Chondrocyte (in vitro differentiated cells): Measurements from ENCODE around the gene CADM2. TPM values are rescaled to one million over a fixed set of nuclear protein-coding genes. Genes with fewer than 3 reads are reported as not detected.

Experiments
- DNase-seq: peaks from one replicate; pipeline ENCODE4 v3.0.0; 2021; ENCODE audit warnings: mixed read lengths, low spot score
- H3K27ac Mint-ChIP-seq: one replicate; pipeline ENCODE4 v1.8.0; 2021; ENCODE audit warnings: mild to moderate bottlenecking, moderate library complexity, mixed read lengths; ENCODE audit not compliant: unreplicated experiment
- H3K27me3 Mint-ChIP-seq: 2 replicates; pipeline ENCODE4 v1.8.0; 2021; ENCODE audit warnings: low read depth, mixed read lengths
- H3K36me3 Mint-ChIP-seq: 2 replicates; pipeline ENCODE4 v1.8.0; 2021; ENCODE audit warnings: low read depth, mixed read lengths
- H3K4me1 Mint-ChIP-seq: 2 replicates; pipeline ENCODE4 v1.8.0; 2021; ENCODE audit warnings: low read depth, mild to moderate bottlenecking, mixed read lengths
- H3K4me3 Mint-ChIP-seq: one replicate; pipeline ENCODE4 v1.8.0; 2021; ENCODE audit warnings: mild to moderate bottlenecking, moderate library complexity, mixed read lengths; ENCODE audit not compliant: unreplicated experiment
- H3K9me3 Mint-ChIP-seq: 2 replicates; pipeline ENCODE4 v1.8.0; 2021; ENCODE audit warnings: low read depth, mixed read lengths
- total RNA-seq: library from RNA; stranded (reverse); gene quantifications from 3 replicates; pipeline ENCODE4 v1.2.1, GENCODE V29; 2021
- TF ChIP-seq, protein P1 (sequence below): fragments of 200-600 bp; sonication (generic); IDR thresholded peaks from 2 replicates; pipeline ENCODE4 v1.5.0; 2021; ENCODE audit warnings: antibody characterized with exemption, mild to moderate bottlenecking, moderate library complexity

Gene CADM2
- total RNA-seq, 1 donor from 2014 or later: 1.1 TPM

DNA sequence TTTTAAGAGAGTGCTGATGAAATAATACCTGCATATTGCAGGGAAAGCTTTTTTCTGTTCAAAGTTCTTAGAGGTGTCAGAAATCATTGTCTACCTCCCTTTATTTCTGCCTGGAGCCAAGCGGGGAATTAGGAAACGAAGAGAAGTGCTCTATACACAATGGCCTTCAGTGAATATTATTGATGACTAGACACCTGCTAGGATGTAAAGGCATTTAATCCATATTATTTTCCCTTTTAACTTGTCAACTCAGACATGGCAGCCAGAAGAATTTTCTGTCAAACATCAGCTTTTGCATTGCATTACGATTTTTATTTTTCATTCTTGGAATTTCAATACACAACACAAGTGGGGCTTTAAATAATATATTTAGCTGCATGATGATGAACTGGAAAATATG is 24.7 kb downstream of the CADM2 start:
- no peak for DNase-seq
- no peaks in the 10 kb centered on the region for H3K9me3 Mint-ChIP-seq
- no peaks in the 10 kb centered on the region for H3K4me1 Mint-ChIP-seq
- no peak overlapping the region for H3K27ac Mint-ChIP-seq
- TF ChIP-seq, protein P1, sequence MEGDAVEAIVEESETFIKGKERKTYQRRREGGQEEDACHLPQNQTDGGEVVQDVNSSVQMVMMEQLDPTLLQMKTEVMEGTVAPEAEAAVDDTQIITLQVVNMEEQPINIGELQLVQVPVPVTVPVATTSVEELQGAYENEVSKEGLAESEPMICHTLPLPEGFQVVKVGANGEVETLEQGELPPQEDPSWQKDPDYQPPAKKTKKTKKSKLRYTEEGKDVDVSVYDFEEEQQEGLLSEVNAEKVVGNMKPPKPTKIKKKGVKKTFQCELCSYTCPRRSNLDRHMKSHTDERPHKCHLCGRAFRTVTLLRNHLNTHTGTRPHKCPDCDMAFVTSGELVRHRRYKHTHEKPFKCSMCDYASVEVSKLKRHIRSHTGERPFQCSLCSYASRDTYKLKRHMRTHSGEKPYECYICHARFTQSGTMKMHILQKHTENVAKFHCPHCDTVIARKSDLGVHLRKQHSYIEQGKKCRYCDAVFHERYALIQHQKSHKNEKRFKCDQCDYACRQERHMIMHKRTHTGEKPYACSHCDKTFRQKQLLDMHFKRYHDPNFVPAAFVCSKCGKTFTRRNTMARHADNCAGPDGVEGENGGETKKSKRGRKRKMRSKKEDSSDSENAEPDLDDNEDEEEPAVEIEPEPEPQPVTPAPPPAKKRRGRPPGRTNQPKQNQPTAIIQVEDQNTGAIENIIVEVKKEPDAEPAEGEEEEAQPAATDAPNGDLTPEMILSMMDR: no peak
- H3K4me3 Mint-ChIP-seq: no peak overlapping the region
- H3K27me3 Mint-ChIP-seq: peaks cover 6% of the 10 kb centered on the region
- no peaks in the 10 kb centered on the region for H3K36me3 Mint-ChIP-seq

DNA sequence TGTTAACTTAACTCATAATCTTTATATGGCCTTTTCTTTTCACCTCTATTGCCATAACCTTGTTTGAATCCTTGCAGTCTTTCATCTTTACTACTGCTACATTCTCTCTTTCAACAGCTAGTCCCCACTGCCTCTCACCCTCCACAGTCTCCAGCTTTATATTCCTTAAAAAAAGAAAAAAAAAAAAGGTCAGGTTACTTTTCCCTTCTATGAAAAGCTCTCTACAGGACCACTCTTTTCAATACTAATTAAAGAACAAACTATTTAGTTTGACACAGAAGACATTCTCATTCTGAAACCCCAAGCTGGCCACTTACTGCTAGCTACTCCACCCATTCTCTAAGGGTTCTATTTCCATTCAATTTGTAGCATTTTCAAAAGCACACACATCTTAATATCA is 25.6 kb downstream of the CADM2 start:
- DNase-seq: no peak
- no peak overlapping the region for H3K27ac Mint-ChIP-seq
- no peaks in the 10 kb centered on the region for H3K4me1 Mint-ChIP-seq
- no peaks in the 10 kb centered on the region for H3K9me3 Mint-ChIP-seq
- H3K27me3 Mint-ChIP-seq: peaks cover 6% of the 10 kb centered on the region
- no peaks in the 10 kb centered on the region for H3K36me3 Mint-ChIP-seq
- TF ChIP-seq, protein P1: no peak
- H3K4me3 Mint-ChIP-seq: no peak overlapping the region

DNA sequence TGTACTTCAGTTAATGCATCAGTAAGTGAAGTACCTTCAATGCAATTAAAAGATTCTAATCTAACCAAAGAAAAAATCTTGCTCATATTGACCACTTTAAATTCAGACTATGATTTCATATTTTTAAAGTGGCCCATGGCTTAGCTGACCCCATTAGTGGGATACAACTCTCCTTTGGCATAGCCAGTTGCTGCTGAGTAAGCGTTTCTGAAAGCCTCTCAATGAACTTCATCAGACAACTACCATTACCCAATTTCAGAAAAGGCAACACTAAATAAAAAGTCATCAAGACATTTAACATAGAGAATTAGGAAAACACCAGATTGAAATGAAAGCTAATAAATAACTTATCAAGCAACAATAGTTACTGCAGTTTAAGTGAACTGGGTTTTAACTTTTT is 27.0 kb downstream of the CADM2 start:
- Mint-ChIP-seq H3K36me3 (no peaks in the 10 kb centered on the region), H3K4me1 (no peaks in the 10 kb centered on the region), H3K4me3 (no peak overlapping the region), H3K27ac (no peak overlapping the region), H3K9me3 (no peaks in the 10 kb centered on the region), H3K27me3 (peaks cover 6% of the 10 kb centered on the region)
- TF ChIP-seq, protein P1: no peak
- DNase-seq: no peak

DNA sequence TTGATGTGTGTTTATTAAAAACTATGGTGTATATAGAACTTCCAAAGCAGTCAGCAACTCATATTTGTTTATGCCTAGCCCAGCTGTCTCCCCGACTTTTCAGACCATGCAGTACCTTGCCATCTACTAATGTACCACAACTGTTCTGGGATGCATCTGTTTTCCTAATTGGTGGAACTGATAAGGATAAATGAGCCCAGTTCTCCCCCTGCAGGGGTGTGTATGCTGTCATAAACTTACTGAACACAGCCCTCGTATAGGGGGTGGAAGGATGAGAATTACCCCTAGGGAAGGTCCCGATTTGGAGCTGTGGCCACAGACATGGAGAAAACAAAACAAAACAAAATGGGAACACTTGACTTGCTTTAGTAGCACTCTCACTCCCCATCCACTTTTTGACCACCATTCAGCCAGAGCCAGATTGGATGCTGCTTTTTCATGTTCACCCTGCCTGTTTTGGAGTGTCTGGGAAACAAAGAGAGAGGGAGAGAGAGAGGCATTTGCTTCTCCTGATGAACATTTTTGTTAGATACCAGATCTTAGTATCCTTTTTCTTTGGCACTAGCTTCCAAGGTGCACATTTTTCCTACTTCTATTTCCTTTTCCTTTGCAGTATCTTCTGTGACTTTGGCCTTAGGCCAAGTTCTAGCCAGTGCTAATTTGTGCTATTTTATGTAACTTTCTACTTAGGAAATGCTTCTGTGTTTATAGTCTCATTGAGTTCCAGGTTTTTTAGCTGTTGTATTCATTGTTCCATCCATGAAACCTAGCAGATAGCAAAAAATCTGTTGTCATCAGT is 29.1 kb downstream of the CADM2 start:
- Mint-ChIP-seq H3K4me1 (no peaks in the 10 kb centered on the region), H3K27ac (no peak overlapping the region), H3K36me3 (no peaks in the 10 kb centered on the region), H3K4me3 (no peak overlapping the region), H3K27me3 (no peaks in the 10 kb centered on the region), H3K9me3 (no peaks in the 10 kb centered on the region)
- no peak for DNase-seq
- TF ChIP-seq, protein P1: no peak

GRCh38 chr3:84989102-84989501 is 30.3 kb downstream of the CADM2 start:
- H3K4me3 Mint-ChIP-seq: no peak overlapping the region
- TF ChIP-seq, protein P1: no peak
- no peaks in the 10 kb centered on the region for H3K36me3 Mint-ChIP-seq
- no peak overlapping the region for H3K27ac Mint-ChIP-seq
- no peaks in the 10 kb centered on the region for H3K9me3 Mint-ChIP-seq
- no peaks in the 10 kb centered on the region for H3K27me3 Mint-ChIP-seq
- no peaks in the 10 kb centered on the region for H3K4me1 Mint-ChIP-seq
- no peak for DNase-seq
